Chondrocyte (in vitro differentiated cells): ENCODE data around the gene MPV17L2. TPM values are rescaled to one million over a fixed set of nuclear protein-coding genes. Genes with fewer than 3 reads are reported as not detected.
A peak's percentile ranks its signal among the peaks of the same experiment; 100 is the strongest.

ENCODE experiments used
- DNase-seq: peaks from one replicate; pipeline ENCODE4 v3.0.0; 2021; ENCODE audit warnings: mixed read lengths, low spot score
- H3K27ac Mint-ChIP-seq: one replicate; pipeline ENCODE4 v1.8.0; 2021; ENCODE audit warnings: mild to moderate bottlenecking, moderate library complexity, mixed read lengths; ENCODE audit not compliant: unreplicated experiment
- H3K27me3 Mint-ChIP-seq: 2 replicates; pipeline ENCODE4 v1.8.0; 2021; ENCODE audit warnings: low read depth, mixed read lengths
- H3K36me3 Mint-ChIP-seq: 2 replicates; pipeline ENCODE4 v1.8.0; 2021; ENCODE audit warnings: low read depth, mixed read lengths
- H3K4me1 Mint-ChIP-seq: 2 replicates; pipeline ENCODE4 v1.8.0; 2021; ENCODE audit warnings: low read depth, mild to moderate bottlenecking, mixed read lengths
- H3K4me3 Mint-ChIP-seq: one replicate; pipeline ENCODE4 v1.8.0; 2021; ENCODE audit warnings: mild to moderate bottlenecking, moderate library complexity, mixed read lengths; ENCODE audit not compliant: unreplicated experiment
- H3K9me3 Mint-ChIP-seq: 2 replicates; pipeline ENCODE4 v1.8.0; 2021; ENCODE audit warnings: low read depth, mixed read lengths
- CTCF ChIP-seq: fragments of 200-600 bp; sonication (generic); IDR thresholded peaks from 2 replicates; pipeline ENCODE4 v1.5.0; 2021; ENCODE audit warnings: antibody characterized with exemption, mild to moderate bottlenecking, moderate library complexity
- long read RNA-seq: library from polyadenylated mRNA; stranded (forward); transcript quantifications from one replicate; pipeline ENCODE4 v2.0.0, GENCODE V29; 2021
- total RNA-seq: library from RNA; stranded (reverse); gene quantifications from 3 replicates; pipeline ENCODE4 v1.2.1, GENCODE V29; 2021

Gene MPV17L2
- 10.9 to 14.2 TPM (median 12.8 TPM) in 3 replicates for total RNA-seq
- long read RNA-seq, transcript MPV17L2-204 (5 exons, 1,408 nt) = major isoform, 43 of 47 reads
- long read RNA-seq, partial matches to known transcripts = 2 of 47 reads
- long read RNA-seq, other reads (novel, unspliced or antisense) = 1 of 47 reads

GRCh38 chr19:18192673-18193387, at the start of gene MPV17L2:
Gene MPV17L2, plus strand, starts transcription at chr19:18193218. Its CDS starts 64 bp downstream, at chr19:18193282.
- Mint-ChIP-seq H3K27me3 (no peaks in the 10 kb centered on the region), H3K27ac (peak within 1 kb of the TSS; percentile 94), H3K9me3 (no peaks in the 10 kb centered on the region), H3K36me3 (peaks cover 2% of the 10 kb centered on the region), H3K4me3 (peak within 1 kb of the TSS; percentile 79), H3K4me1 (peaks cover 24% of the 10 kb centered on the region)
- DNase-seq = peak; percentile 100
- no peak for TF ChIP-seq CTCF

GRCh38 chr19:18143902-18144301, 49.1 kb upstream of the MPV17L2 start:
- no peaks in the 10 kb centered on the region for H3K27me3 Mint-ChIP-seq
- H3K9me3 Mint-ChIP-seq = no peaks in the 10 kb centered on the region
- H3K36me3 Mint-ChIP-seq = peaks cover 22% of the 10 kb centered on the region
- no peaks in the 10 kb centered on the region for H3K4me1 Mint-ChIP-seq
- TF ChIP-seq CTCF = no peak
- H3K4me3 Mint-ChIP-seq = no peak overlapping the region
- H3K27ac Mint-ChIP-seq = no peak overlapping the region
- DNase-seq = no peak

GRCh38 chr19:18144361-18144760, 48.7 kb upstream of the MPV17L2 start:
- no peak for DNase-seq
- H3K4me3 Mint-ChIP-seq = no peak overlapping the region
- H3K9me3 Mint-ChIP-seq = no peaks in the 10 kb centered on the region
- no peaks in the 10 kb centered on the region for H3K4me1 Mint-ChIP-seq
- H3K36me3 Mint-ChIP-seq = peaks cover 20% of the 10 kb centered on the region
- no peak overlapping the region for H3K27ac Mint-ChIP-seq
- TF ChIP-seq CTCF = no peak
- H3K27me3 Mint-ChIP-seq = no peaks in the 10 kb centered on the region

- no peaks in the 10 kb centered on the region for H3K4me1 Mint-ChIP-seq
- H3K27ac Mint-ChIP-seq = no peak overlapping the region
- no peak for DNase-seq
- H3K27me3 Mint-ChIP-seq = no peaks in the 10 kb centered on the region
- no peak overlapping the region for H3K4me3 Mint-ChIP-seq
- TF ChIP-seq CTCF = no peak
- H3K36me3 Mint-ChIP-seq = peaks cover 20% of the 10 kb centered on the region
- H3K9me3 Mint-ChIP-seq = no peaks in the 10 kb centered on the region
Measured at GRCh38 chr19:18144906-18145305, 48.1 kb upstream of the MPV17L2 start.

- H3K27ac Mint-ChIP-seq = no peak overlapping the region
- H3K36me3 Mint-ChIP-seq = peaks cover 17% of the 10 kb centered on the region
- no peaks in the 10 kb centered on the region for H3K27me3 Mint-ChIP-seq
- H3K9me3 Mint-ChIP-seq = no peaks in the 10 kb centered on the region
- TF ChIP-seq CTCF = no peak
- H3K4me3 Mint-ChIP-seq = no peak overlapping the region
- no peak for DNase-seq
- no peaks in the 10 kb centered on the region for H3K4me1 Mint-ChIP-seq
Measured at GRCh38 chr19:18145391-18145999, 47.5 kb upstream of the MPV17L2 start.
